AG09309 (cell line): ENCODE results near the gene ZFHX2.
A peak's percentile ranks its signal among the peaks of the same experiment; 100 is the strongest.

Experiments used
- DNase-seq: peaks from one replicate; pipeline ENCODE4 v3.0.0-alpha.2; 2010; ENCODE audit warnings: low read depth
- H3K4me3 ChIP-seq: 2 replicates; pipeline ENCODE4 v1.5.1; 2011; ENCODE audit warnings: mild to moderate bottlenecking, low read depth, low read length, moderate library complexity; ENCODE audit not compliant: control insufficient read depth
- CTCF ChIP-seq: IDR thresholded peaks from 2 replicates; pipeline ENCODE4 v1.5.1; 2011; ENCODE audit warnings: mild to moderate bottlenecking, low read depth, low read length, inconsistent platforms; ENCODE audit not compliant: insufficient read depth, control insufficient read depth; ENCODE audit errors: missing control alignments

Gene ZFHX2

DNA sequence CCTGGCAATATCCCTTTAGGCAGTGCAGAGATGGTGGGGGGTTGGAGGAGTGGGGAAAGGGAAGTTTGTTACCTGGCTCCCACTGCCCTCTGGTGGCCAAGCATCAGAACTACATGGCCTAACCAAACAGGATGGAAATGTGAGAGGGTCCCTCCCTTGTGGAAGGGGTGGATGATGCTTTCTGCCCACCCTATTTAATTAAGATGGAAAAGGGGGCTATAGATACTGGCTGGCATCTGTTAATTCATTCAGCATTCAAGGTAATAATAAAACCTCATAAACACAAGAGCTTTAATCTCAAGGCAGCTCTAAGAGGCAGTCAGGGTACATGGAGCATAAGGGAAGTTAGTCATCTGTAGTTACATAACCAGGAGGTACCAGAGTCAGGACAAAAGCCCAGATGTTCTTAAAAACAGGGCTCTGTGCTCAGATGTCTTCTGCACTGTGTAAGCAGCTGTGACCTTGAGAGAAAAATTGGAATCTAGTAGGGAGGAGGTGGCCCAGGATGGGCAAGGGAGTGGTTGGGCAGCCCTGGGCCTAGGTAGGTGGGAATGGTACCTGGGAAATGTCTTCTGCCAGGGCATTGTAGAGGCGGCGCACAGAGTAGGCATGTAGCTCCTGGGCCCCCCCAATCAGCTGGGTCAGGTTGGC is 11.4 kb upstream of the ZFHX2 start:
- no peak for DNase-seq
- TF ChIP-seq CTCF = peak; percentile 93
- no peak overlapping the region for H3K4me3 ChIP-seq

DNA sequence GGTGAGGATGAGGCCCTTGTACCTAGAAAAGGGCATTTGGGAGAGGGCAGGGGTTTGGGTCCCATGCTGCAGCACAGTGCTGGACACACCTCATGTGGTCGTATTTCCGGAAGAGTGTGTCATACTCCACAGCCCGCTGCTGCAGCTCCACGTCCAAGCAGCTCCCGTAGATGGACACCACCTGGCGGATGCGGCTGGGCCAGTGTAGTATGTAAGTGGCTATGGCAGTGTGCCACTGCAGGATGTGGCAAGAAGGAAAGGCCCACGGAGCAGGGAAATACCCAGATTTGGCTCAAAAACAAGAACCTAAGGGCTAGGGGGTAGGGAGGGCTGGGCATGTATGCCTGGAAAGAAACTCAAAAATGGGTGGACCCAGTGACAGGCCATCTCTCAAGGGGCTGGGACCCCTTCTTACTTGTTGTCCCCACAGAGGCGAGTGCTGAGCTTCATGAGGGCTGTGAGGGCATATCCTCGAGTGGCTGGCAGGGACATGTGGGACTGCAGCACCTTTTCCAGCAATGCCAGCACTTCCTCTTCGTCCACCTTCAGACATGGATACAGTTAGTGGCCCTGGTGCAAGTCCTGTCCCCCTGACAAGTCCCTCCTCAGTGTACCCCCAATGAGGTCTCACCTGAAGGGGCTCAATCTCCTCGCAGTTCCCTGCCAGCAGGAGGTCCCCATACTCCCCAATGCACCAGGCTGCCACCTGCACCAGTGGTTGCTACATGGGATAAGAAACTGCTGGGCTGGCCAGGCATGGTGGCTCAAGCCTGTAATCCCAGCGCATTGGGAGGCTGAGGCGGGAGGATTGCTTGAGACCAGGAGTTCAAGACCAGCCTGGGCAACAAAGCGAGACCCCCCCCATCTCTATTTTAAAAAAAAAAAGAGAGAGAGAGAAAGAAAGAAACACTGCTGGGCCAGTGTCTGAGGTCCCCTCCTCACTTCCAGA is 10.6 kb upstream of the ZFHX2 start:
- no peak for TF ChIP-seq CTCF
- no peak for DNase-seq
- no peak overlapping the region for H3K4me3 ChIP-seq

DNA sequence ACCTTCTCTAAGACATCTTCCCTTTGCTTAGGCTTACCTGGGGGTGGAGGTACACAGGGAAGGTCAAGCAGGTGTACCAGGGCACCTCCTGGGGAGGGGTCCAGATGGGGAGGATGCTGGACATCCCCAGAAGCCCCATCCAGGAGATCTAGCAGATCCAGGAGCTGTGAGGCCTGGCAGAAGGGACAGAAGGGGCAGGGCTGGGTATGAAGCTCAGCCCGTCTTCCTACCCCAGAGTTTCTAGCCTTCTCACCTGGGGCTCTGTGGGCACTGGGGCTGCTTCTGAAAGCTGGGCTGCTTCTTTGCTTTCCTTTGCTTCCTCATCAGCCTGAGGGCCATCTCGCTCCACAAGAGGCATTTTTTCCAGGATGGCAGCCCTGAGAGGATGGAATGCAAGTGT is 9.7 kb upstream of the ZFHX2 start:
- no peak overlapping the region for H3K4me3 ChIP-seq
- no peak for TF ChIP-seq CTCF
- DNase-seq = no peak

GRCh38 chr14:23559926-23560520 is 8.5 kb upstream of the ZFHX2 start:
- H3K4me3 ChIP-seq = no peak overlapping the region
- no peak for DNase-seq
- TF ChIP-seq CTCF = no peak

GRCh38 chr14:23559010-23559925 is 7.7 kb upstream of the ZFHX2 start:
- DNase-seq = no peak

More at GRCh38 chr14:23559010-23559925, 7.7 kb upstream of the ZFHX2 start:
- TF ChIP-seq CTCF = peak; percentile 92
- no peak overlapping the region for H3K4me3 ChIP-seq
